H9 (cell line): ENCODE results near the gene MYL11. TPM values are rescaled to one million over a fixed set of nuclear protein-coding genes. Genes with fewer than 3 reads are reported as not detected.
A peak's percentile ranks its signal among the peaks of the same experiment; 100 is the strongest.

Experiments
- DNase-seq: peaks from one replicate; pipeline ENCODE4 v3.0.0-alpha.2; 2017
- H2AFZ ChIP-seq: one replicate; pipeline ENCODE4 v1.6.1; 2013; ENCODE audit warnings: mild to moderate bottlenecking, low read length, control low read depth, moderate library complexity
- H2AK5ac ChIP-seq: 2 replicates; pipeline ENCODE4 v1.6.1; 2013; ENCODE audit warnings: low read length, control low read depth, mixed read lengths; ENCODE audit not compliant: insufficient read length
- H2BK120ac ChIP-seq: one replicate; pipeline ENCODE4 v1.6.1; 2013; ENCODE audit warnings: low read depth, mild to moderate bottlenecking, low read length, control low read depth, inconsistent platforms; ENCODE audit not compliant: poor library complexity, severe bottlenecking
- H2BK12ac ChIP-seq: 2 replicates; pipeline ENCODE4 v1.6.1; 2013; ENCODE audit warnings: low read length, control low read depth, mixed read lengths, low read depth; ENCODE audit not compliant: insufficient read length
- H2BK15ac ChIP-seq: 2 replicates; pipeline ENCODE4 v1.6.1; 2013; ENCODE audit warnings: low read depth, low read length, control low read depth
- H2BK20ac ChIP-seq: one replicate; pipeline ENCODE4 v1.6.1; 2013; ENCODE audit warnings: low read depth, mild to moderate bottlenecking, low read length, control low read depth, inconsistent platforms; ENCODE audit not compliant: poor library complexity, severe bottlenecking
- H2BK5ac ChIP-seq: 2 replicates; pipeline ENCODE4 v1.6.1; 2013; ENCODE audit warnings: low read length, control low read depth, mixed read lengths; ENCODE audit not compliant: insufficient read length
- H3K14ac ChIP-seq: 2 replicates; pipeline ENCODE4 v1.6.1; 2013; ENCODE audit warnings: low read length, control low read depth; ENCODE audit not compliant: insufficient read depth
- H3K18ac ChIP-seq: 2 replicates; pipeline ENCODE4 v1.6.1; 2013; ENCODE audit warnings: low read depth, mild to moderate bottlenecking, mixed read lengths, low read length, control low read depth; ENCODE audit not compliant: insufficient read length
- H3K23ac ChIP-seq: 2 replicates; pipeline ENCODE4 v1.6.1; 2013; ENCODE audit warnings: low read length, control low read depth, mixed read lengths, low read depth; ENCODE audit not compliant: insufficient read length
- H3K23me2 ChIP-seq: 2 replicates; pipeline ENCODE4 v1.6.1; 2013; ENCODE audit warnings: low read depth, mild to moderate bottlenecking, mixed read lengths, low read length, control low read depth; ENCODE audit not compliant: insufficient read length, poor library complexity, severe bottlenecking
- H3K27ac ChIP-seq: 2 replicates; pipeline ENCODE4 v1.5.1; 2013; ENCODE audit warnings: low read length, control low read depth, mixed read lengths, low read depth; ENCODE audit not compliant: insufficient read length
- H3K27me3 ChIP-seq: 2 replicates; pipeline ENCODE4 v1.6.1; 2013; ENCODE audit warnings: low read length, control low read depth, inconsistent platforms; ENCODE audit not compliant: insufficient read depth
- H3K4ac ChIP-seq: 2 replicates; pipeline ENCODE4 v1.6.1; 2013; ENCODE audit warnings: low read depth, mild to moderate bottlenecking, control low read depth, inconsistent platforms, low read length, moderate library complexity
- H3K4me1 ChIP-seq: 2 replicates; pipeline ENCODE4 v1.6.1; 2013; ENCODE audit warnings: low read length, control low read depth, inconsistent platforms; ENCODE audit not compliant: insufficient read depth
- H3K4me2 ChIP-seq: 2 replicates; pipeline ENCODE4 v1.6.1; 2013; ENCODE audit warnings: low read length, control low read depth, mixed read lengths; ENCODE audit not compliant: insufficient read length, insufficient read depth
- H3K56ac ChIP-seq: 2 replicates; pipeline ENCODE4 v1.6.1; 2013; ENCODE audit warnings: low read depth, mild to moderate bottlenecking, mixed read lengths, low read length, control low read depth; ENCODE audit not compliant: insufficient read length
- H3K79me1 ChIP-seq: 2 replicates; pipeline ENCODE4 v1.6.1; 2013; ENCODE audit warnings: low read depth, mild to moderate bottlenecking, moderate library complexity, low read length, control low read depth, inconsistent platforms; ENCODE audit not compliant: insufficient read depth, poor library complexity, severe bottlenecking
- H3K79me2 ChIP-seq: 2 replicates; pipeline ENCODE4 v1.6.1; 2013; ENCODE audit warnings: low read length, control low read depth, inconsistent platforms; ENCODE audit not compliant: insufficient read depth
- H3K9ac ChIP-seq: 2 replicates; pipeline ENCODE4 v1.6.1; 2013; ENCODE audit warnings: low read length, control low read depth, mixed read lengths; ENCODE audit not compliant: insufficient read length; ENCODE audit errors: extremely low read depth
- H3K9me3 ChIP-seq: one replicate; pipeline ENCODE4 v1.6.1; 2013; ENCODE audit warnings: low read depth, low read length, inconsistent platforms; ENCODE audit not compliant: control insufficient read depth
- H3T11ph ChIP-seq: one replicate; pipeline ENCODE4 v1.6.1; 2013; ENCODE audit warnings: mild to moderate bottlenecking, low read length, control low read depth, inconsistent platforms
- H4K20me1 ChIP-seq: one replicate; pipeline ENCODE4 v1.6.1; 2013; ENCODE audit not compliant: control insufficient read depth, insufficient read length, insufficient read depth
- H4K5ac ChIP-seq: 2 replicates; pipeline ENCODE4 v1.6.1; 2013; ENCODE audit warnings: low read depth, mild to moderate bottlenecking, mixed read lengths, low read length, control low read depth; ENCODE audit not compliant: insufficient read length
- H4K8ac ChIP-seq: replicated peaks from 2 replicates; pipeline ENCODE4 v1.6.1; 2013; ENCODE audit warnings: low read length, control low read depth, mixed read lengths, low read depth; ENCODE audit not compliant: insufficient read length
- H4K91ac ChIP-seq: 2 replicates; pipeline ENCODE4 v1.6.1; 2013; ENCODE audit warnings: low read depth, mild to moderate bottlenecking, moderate library complexity, mixed read lengths, low read length, control low read depth; ENCODE audit not compliant: insufficient read length
- H3K27ac Mint-ChIP-seq, 3 experiments: 2 replicates in 2 of 3; 3 replicates in 1 of 3; pipeline ENCODE4 v1.8.0; 2020 to 2021; ENCODE audit warnings: mixed read lengths in 3 of 3, mild to moderate bottlenecking in 1 of 3, moderate library complexity in 1 of 3
- H3K27me3 Mint-ChIP-seq: 2 replicates; pipeline ENCODE4 v1.8.0; 2021; ENCODE audit warnings: low read depth, mild to moderate bottlenecking, moderate library complexity, mixed read lengths
- H3K36me3 Mint-ChIP-seq, 3 experiments: 2 replicates in 2 of 3; 3 replicates in 1 of 3; pipeline ENCODE4 v1.8.0; 2020 to 2021; ENCODE audit warnings: low read depth in 3 of 3, mixed read lengths in 3 of 3; ENCODE audit not compliant: insufficient read depth in 1 of 3
- H3K4me1 Mint-ChIP-seq, 2 experiments: 2 replicates each; pipeline ENCODE4 v1.8.0; 2020; ENCODE audit warnings: mixed read lengths in 2 of 2
- H3K4me3 Mint-ChIP-seq, 2 experiments: 2 replicates in 1 of 2; 3 replicates in 1 of 2; pipeline ENCODE4 v1.8.0; 2020 to 2021; ENCODE audit warnings: mild to moderate bottlenecking in 2 of 2, mixed read lengths in 2 of 2, moderate library complexity in 1 of 2
- H3K9me3 Mint-ChIP-seq, 2 experiments: 2 replicates in 1 of 2; 3 replicates in 1 of 2; pipeline ENCODE4 v1.8.0; 2020; ENCODE audit warnings: mild to moderate bottlenecking in 2 of 2, mixed read lengths in 2 of 2, moderate library complexity in 1 of 2
- CTCF ChIP-seq: fragments of 200-600 bp; sonication (generic); conservative IDR thresholded peaks from 3 replicates; pipeline ENCODE4 v1.8.0; 2021; ENCODE audit warnings: antibody characterized with exemption, mild to moderate bottlenecking
- WGBS: extraction: QIAGEN DNeasy Blood & Tissue Kit; methylation state at CpG from one replicate; pipeline ENCODE4 v1.1.7; 2013; ENCODE audit warnings: missing lambda C conversion rate, low lambda C conversion rate, mixed read lengths; ENCODE audit not compliant: insufficient read length; ENCODE audit errors: extremely low coverage; 5-methylcytosine and 5-hydroxymethylcytosine counted together
- total RNA-seq: library from RNA; stranded (reverse); gene quantifications from 2 replicates; pipeline ENCODE4 v1.2.1, GENCODE V29; 2021

MYL11 gene
- total RNA-seq, 1 experiment from 2014 or later, result 0.70 TPM

- peak; percentile 93 for DNase-seq
- H3K27ac Mint-ChIP-seq, result peak overlapping the region; percentile 97 to 100 (median 99)
- H2AFZ ChIP-seq, result no peak overlapping the region
Observed at GRCh38 chr16:30377812-30378235, 3.2 kb downstream of the MYL11 start.

More at GRCh38 chr16:30377812-30378235, 3.2 kb downstream of the MYL11 start:
- no peak overlapping the region for H2BK12ac ChIP-seq
- peak overlapping the region; percentile 67 for H2BK120ac ChIP-seq
- H3K23me2 ChIP-seq, result peaks cover 13% of the 10 kb centered on the region
- H2AK5ac ChIP-seq, result no peak overlapping the region
- no peak overlapping the region for H2BK5ac ChIP-seq
- no peaks in the 10 kb centered on the region for H3K79me1 ChIP-seq
- no peaks in the 10 kb centered on the region; the same call in 1 of the 2 replicates for H3K4me1 ChIP-seq
- no peaks in the 10 kb centered on the region for H3K27me3 ChIP-seq
- H3K18ac ChIP-seq, result peak overlapping the region; percentile 81
- H3T11ph ChIP-seq, result no peak overlapping the region
- H4K8ac ChIP-seq, result no peak overlapping the region
- no peak overlapping the region for H3K23ac ChIP-seq
- H3K4me2 ChIP-seq, result peak overlapping the region; percentile 55
- H3K79me2 ChIP-seq, result no peaks in the 10 kb centered on the region
- no peaks in the 10 kb centered on the region for H4K20me1 ChIP-seq
- H2BK15ac ChIP-seq, result no peak overlapping the region
- H2BK20ac ChIP-seq, result no peak overlapping the region
- Mint-ChIP-seq H3K27me3 (no peaks in the 10 kb centered on the region), H3K4me1 (peaks cover 20 to 40% of the 10 kb centered on the region in 2 experiments), H3K4me3 (peak overlapping the region; percentile 87 to 95), H3K9me3 (peaks cover 0 to 2% of the 10 kb centered on the region in 2 experiments; a peak in 2 of 5 replicates), H3K36me3 (peaks cover 2 to 4% (median 2%) of the 10 kb centered on the region in 3 experiments; a peak in 4 of 7 replicates)
- no peak overlapping the region; the same call in 1 of the 2 replicates for H3K4ac ChIP-seq
- H3K9me3 ChIP-seq, result no peaks in the 10 kb centered on the region
- no peak overlapping the region for H3K9ac ChIP-seq
- TF ChIP-seq CTCF, result no peak
- no CpG with 5 or more reads among the region's 39 CpGs for WGBS
- H3K14ac ChIP-seq, result peak overlapping the region; percentile 80; the same call in 1 of the 2 replicates
- H3K27ac ChIP-seq, result peak overlapping the region; percentile 77
- no peak overlapping the region for H4K91ac ChIP-seq
- no peak overlapping the region for H4K5ac ChIP-seq
- H3K56ac ChIP-seq, result no peak overlapping the region
